Measurements from ENCODE around the gene CASP9. TPM values are rescaled to one million over a fixed set of nuclear protein-coding genes. Genes with fewer than 3 reads are reported as not detected.

Gene CASP9
- total RNA-seq, 3 donors from 2014 or later = 12.5 to 15.8 (median 13.4) TPM

GRCh38 chr1:15540186-15540585 lies 16.2 kb upstream of the CASP9 start:
- intact Hi-C loops (cut with DNase I; ENCODE audit: low total_unique reads) = no loop called here
- H3K27me3 ChIP-seq = no peaks in the 10 kb centered on the region
- peaks cover 11% of the 10 kb centered on the region for H3K36me3 ChIP-seq
- no peaks in the 10 kb centered on the region for H3K9me3 ChIP-seq
- no peak for DNase-seq (ENCODE audit: low spot score in 2 of 2)
- no peak overlapping the region for H3K27ac ChIP-seq
- no peak overlapping the region for H3K4me3 ChIP-seq
- TF ChIP-seq POLR2A (IDR thresholded peaks at IDR 0.05) = no peak
- TF ChIP-seq CTCF (IDR thresholded peaks at IDR 0.05) = no peak
- no peak for TF ChIP-seq POLR2AphosphoS5 (IDR thresholded peaks at IDR 0.05)
- H3K4me1 ChIP-seq = no peaks in the 10 kb centered on the region

- DNase-seq (ENCODE audit: low spot score in 2 of 2) = no peak
- intact Hi-C loops (cut with DNase I; ENCODE audit: low total_unique reads) = loop anchor here (5.0 to 10.0 kb wide), 2 partner anchors 666 to 1956 kb away; partner anchors contain the start of gene PDPN
- no peak overlapping the region for H3K27ac ChIP-seq
- peaks cover 5% of the 10 kb centered on the region for H3K36me3 ChIP-seq
- TF ChIP-seq POLR2A (IDR thresholded peaks at IDR 0.05) (no peak), CTCF (IDR thresholded peaks at IDR 0.05) (no peak), POLR2AphosphoS5 (IDR thresholded peaks at IDR 0.05) (no peak)
- H3K4me1 ChIP-seq = no peaks in the 10 kb centered on the region
- H3K27me3 ChIP-seq = no peaks in the 10 kb centered on the region
- H3K9me3 ChIP-seq = no peaks in the 10 kb centered on the region
- H3K4me3 ChIP-seq = no peak overlapping the region
Observed at GRCh38 chr1:15538771-15539170, 14.8 kb upstream of the CASP9 start.

GRCh38 chr1:15531682-15532081 lies 7.7 kb upstream of the CASP9 start:
- intact Hi-C loops (cut with DNase I; ENCODE audit: low total_unique reads) = loop anchor here (10.0 kb wide), 1 partner anchor 673 kb away; no protein-coding TSS in a partner anchor
- no peaks in the 10 kb centered on the region for H3K27me3 ChIP-seq
- no peak overlapping the region for H3K27ac ChIP-seq
- no peak for DNase-seq (ENCODE audit: low spot score in 2 of 2)
- H3K4me1 ChIP-seq = no peaks in the 10 kb centered on the region
- H3K36me3 ChIP-seq = no peaks in the 10 kb centered on the region
- H3K9me3 ChIP-seq = no peaks in the 10 kb centered on the region
- no peak for TF ChIP-seq POLR2AphosphoS5 (IDR thresholded peaks at IDR 0.05)
- no peak for TF ChIP-seq POLR2A (IDR thresholded peaks at IDR 0.05)
- H3K4me3 ChIP-seq = no peak overlapping the region

- H3K4me1 ChIP-seq = peaks cover 0 to under 1% of the 10 kb centered on the region in 2 donors
- no peaks in the 10 kb centered on the region for H3K36me3 ChIP-seq
- TF ChIP-seq CTCF (IDR thresholded peaks at IDR 0.05) (no peak), POLR2A (IDR thresholded peaks at IDR 0.05) (no peak), POLR2AphosphoS5 (IDR thresholded peaks at IDR 0.05) (no peak)
- H3K4me3 ChIP-seq = no peak overlapping the region
- intact Hi-C loops (cut with DNase I; ENCODE audit: low total_unique reads) = loop anchor here (10.0 kb wide), 1 partner anchor 674 kb away; no protein-coding TSS in a partner anchor
- H3K27ac ChIP-seq = no peak overlapping the region
- H3K27me3 ChIP-seq = no peaks in the 10 kb centered on the region
- no peaks in the 10 kb centered on the region for H3K9me3 ChIP-seq
- no peak for DNase-seq (ENCODE audit: low spot score in 2 of 2)
Observed at GRCh38 chr1:15531003-15531402, 7.0 kb upstream of the CASP9 start.

- no peaks in the 10 kb centered on the region for H3K27me3 ChIP-seq
- TF ChIP-seq POLR2AphosphoS5 (IDR thresholded peaks at IDR 0.05) (peak; percentile 94 to 95 (median 94)), CTCF (IDR thresholded peaks at IDR 0.05) (peak; percentile 27 to 51 (median 44)), POLR2A (IDR thresholded peaks at IDR 0.05) (peak; percentile 57)
- DNase-seq (ENCODE audit: low spot score in 2 of 2) = peak; percentile 99
- peaks cover 0 to 11% of the 10 kb centered on the region in 2 donors for H3K4me1 ChIP-seq
- H3K36me3 ChIP-seq = no peaks in the 10 kb centered on the region
- intact Hi-C loops (cut with DNase I; ENCODE audit: low total_unique reads) = no loop called here
- H3K4me3 ChIP-seq = peak within 1 kb of the TSS; percentile 77 to 94 (median 93)
- peak within 1 kb of the TSS; percentile 96 to 97 for H3K27ac ChIP-seq
- H3K9me3 ChIP-seq = no peaks in the 10 kb centered on the region
Observed at GRCh38 chr1:15526490-15527339, 2.7 kb upstream of the CASP9 start, which contains the start of gene DNAJC16. Gene DNAJC16 (plus strand): TSS chr1:15526848. CDS start chr1:15529106, 2,258 bp downstream.
